A673 (cell line): Measurements from ENCODE around the gene SMIM45.

Experiments
- EZH2 ChIP-seq: fragments of 200-600 bp; sonication (generic); IDR thresholded peaks from 2 replicates; pipeline ENCODE4 v1.6.1; 2017; ENCODE audit warnings: borderline replicate concordance, low read depth, mild to moderate bottlenecking, mixed read lengths, antibody characterized with exemption, low read length; ENCODE audit not compliant: poor library complexity, severe bottlenecking
- TF ChIP-seq, protein P1 (sequence below): fragments of 300-800, 200-600 bp; sonication (generic); conservative IDR thresholded peaks from 2 replicates; pipeline ENCODE4 v1.5.1; 2017; ENCODE audit warnings: low read depth, mild to moderate bottlenecking, antibody characterized with exemption, low read length, moderate library complexity, mixed read lengths

DNA sequence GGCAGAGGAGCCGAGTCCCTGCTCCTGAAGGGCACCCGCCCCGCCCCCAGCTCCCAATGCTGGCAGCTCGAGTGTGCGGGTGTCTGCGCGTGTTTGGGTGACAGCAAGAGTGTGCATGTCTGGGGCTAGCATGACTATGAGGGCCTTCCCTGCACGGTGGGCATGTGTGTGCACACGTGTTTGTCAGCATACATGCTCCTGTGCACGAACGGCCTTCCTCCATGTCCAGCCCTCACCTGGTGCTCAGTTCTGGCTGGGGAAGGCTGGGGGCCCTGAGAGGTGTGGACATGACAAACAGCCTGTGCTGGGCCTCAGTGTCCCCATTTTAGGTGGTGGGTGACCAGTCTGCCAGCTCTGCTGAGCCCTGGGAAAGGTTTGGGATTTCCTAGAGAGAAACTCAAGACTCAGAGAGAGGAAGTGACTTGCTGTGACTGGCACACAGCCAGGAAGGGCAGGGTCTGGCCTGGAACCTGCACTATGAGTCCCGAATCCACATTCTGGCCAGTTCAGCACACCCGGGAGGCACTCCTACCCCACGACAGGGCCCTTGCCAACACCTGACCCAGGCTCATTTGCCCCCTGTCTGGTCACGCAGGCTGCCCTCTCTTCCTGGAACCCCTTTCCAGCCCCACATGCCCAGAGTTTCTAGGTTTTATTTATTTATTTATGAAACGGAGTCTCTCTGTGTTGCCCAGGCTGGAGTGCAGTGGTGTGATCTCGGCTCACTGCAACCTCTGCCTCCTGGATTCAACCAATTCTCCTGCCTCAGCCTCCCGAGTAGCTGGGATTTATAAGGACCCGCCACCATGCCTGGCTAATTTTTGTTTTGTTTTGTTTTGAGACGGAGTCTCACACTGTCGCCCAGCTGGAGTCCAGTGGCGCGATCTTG lies 33.8 kb upstream of the SMIM45 start:
- TF ChIP-seq, protein P1, sequence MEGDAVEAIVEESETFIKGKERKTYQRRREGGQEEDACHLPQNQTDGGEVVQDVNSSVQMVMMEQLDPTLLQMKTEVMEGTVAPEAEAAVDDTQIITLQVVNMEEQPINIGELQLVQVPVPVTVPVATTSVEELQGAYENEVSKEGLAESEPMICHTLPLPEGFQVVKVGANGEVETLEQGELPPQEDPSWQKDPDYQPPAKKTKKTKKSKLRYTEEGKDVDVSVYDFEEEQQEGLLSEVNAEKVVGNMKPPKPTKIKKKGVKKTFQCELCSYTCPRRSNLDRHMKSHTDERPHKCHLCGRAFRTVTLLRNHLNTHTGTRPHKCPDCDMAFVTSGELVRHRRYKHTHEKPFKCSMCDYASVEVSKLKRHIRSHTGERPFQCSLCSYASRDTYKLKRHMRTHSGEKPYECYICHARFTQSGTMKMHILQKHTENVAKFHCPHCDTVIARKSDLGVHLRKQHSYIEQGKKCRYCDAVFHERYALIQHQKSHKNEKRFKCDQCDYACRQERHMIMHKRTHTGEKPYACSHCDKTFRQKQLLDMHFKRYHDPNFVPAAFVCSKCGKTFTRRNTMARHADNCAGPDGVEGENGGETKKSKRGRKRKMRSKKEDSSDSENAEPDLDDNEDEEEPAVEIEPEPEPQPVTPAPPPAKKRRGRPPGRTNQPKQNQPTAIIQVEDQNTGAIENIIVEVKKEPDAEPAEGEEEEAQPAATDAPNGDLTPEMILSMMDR, result no peak
- no peak for TF ChIP-seq EZH2
